Upper lobe of left lung (tissue), 4 donors: ENCODE measurements around the gene ARSD.

ENCODE experiments used
- CTCF ChIP-seq, 6 experiments: fragments of 450-650 bp in 4 of 6; fragments of 200-600 bp in 2 of 6; sonication (generic) in 2 of 6; IDR thresholded peaks; one replicate each; pipeline ENCODE4 v1.5.1; 2016 to 2019; ENCODE audit warnings: antibody characterized with exemption in 6 of 6
- EP300 ChIP-seq, 4 donors: sonication (generic); formaldehyde crosslinking; IDR thresholded peaks; one replicate each; pipeline ENCODE4 v1.5.1; 2017; ENCODE audit warnings: antibody characterized with exemption in 4 of 4, control low read depth in 2 of 4

- TF ChIP-seq CTCF (IDR thresholded peaks at IDR 0.05) (no peak), EP300 (IDR thresholded peaks at IDR 0.05) (no peak)
These were observed 58.5 kb downstream of the ARSD start for GRCh38 chrX:2870650-2871049.
